HG03520 (cell line): Measurements from ENCODE around the gene HECW1.
"Not testable (repeated sequence)": the region's sequence is repeated elsewhere in the genome, so short reads cannot be mapped to it uniquely, and the experiment has no call there.

Experiments
- ATAC-seq: cut with Tn5 transposase; IDR thresholded peaks from one replicate; pipeline ENCODE4 v1.9.1; 2021; ENCODE audit warnings: mild to moderate bottlenecking, moderate library complexity; ENCODE audit not compliant: unreplicated experiment

Gene HECW1

GRCh38 chr7:43111630-43112458 lies 603 bp upstream of the HECW1 start:
- ATAC-seq, result no peak

- no peak for ATAC-seq
These were observed 634 bp downstream of the HECW1 start for GRCh38 chr7:43112941-43113621.

GRCh38 chr7:43113622-43114457 lies 1.4 kb downstream of the HECW1 start:
- no peak for ATAC-seq

- no peak for ATAC-seq
These were observed 2.0 kb downstream of the HECW1 start for GRCh38 chr7:43114458-43114780.

- no peak for ATAC-seq
These were observed 4.0 kb downstream of the HECW1 start for GRCh38 chr7:43116451-43116850.

- ATAC-seq, result no peak
These were observed 4.6 kb downstream of the HECW1 start for GRCh38 chr7:43117095-43117494.

- no peak for ATAC-seq
These were observed 5.4 kb downstream of the HECW1 start for GRCh38 chr7:43117861-43118260.

GRCh38 chr7:43118313-43118712 lies 5.9 kb downstream of the HECW1 start:
- no peak for ATAC-seq

GRCh38 chr7:43119371-43120075 lies 7.1 kb downstream of the HECW1 start:
- ATAC-seq, result no peak

- no peak for ATAC-seq
These were observed 9.5 kb downstream of the HECW1 start for GRCh38 chr7:43121973-43122372.

GRCh38 chr7:43123457-43123856 lies 11.0 kb downstream of the HECW1 start:
- no peak for ATAC-seq

GRCh38 chr7:43124388-43124787 lies 11.9 kb downstream of the HECW1 start:
- ATAC-seq, result no peak

GRCh38 chr7:43130347-43130746 lies 17.9 kb downstream of the HECW1 start:
- no peak for ATAC-seq

GRCh38 chr7:43135129-43135528 lies 22.7 kb downstream of the HECW1 start:
- no peak for ATAC-seq

- no peak for ATAC-seq
These were observed 23.6 kb downstream of the HECW1 start for GRCh38 chr7:43136064-43136463.

GRCh38 chr7:43137121-43137744 lies 24.8 kb downstream of the HECW1 start:
- not testable (repeated sequence) for ATAC-seq

- ATAC-seq, result no peak
These were observed 25.4 kb downstream of the HECW1 start for GRCh38 chr7:43137811-43138210.

- ATAC-seq, result no peak
These were observed 26.3 kb downstream of the HECW1 start for GRCh38 chr7:43138710-43139109.

- ATAC-seq, result no peak
These were observed 26.7 kb downstream of the HECW1 start for GRCh38 chr7:43139137-43139536.

- ATAC-seq, result no peak
These were observed 27.7 kb downstream of the HECW1 start for GRCh38 chr7:43140186-43140585.

- no peak for ATAC-seq
These were observed 28.6 kb downstream of the HECW1 start for GRCh38 chr7:43141091-43141490.
